Measurements from ENCODE around the gene NFATC2.

The NFATC2 gene

DNA sequence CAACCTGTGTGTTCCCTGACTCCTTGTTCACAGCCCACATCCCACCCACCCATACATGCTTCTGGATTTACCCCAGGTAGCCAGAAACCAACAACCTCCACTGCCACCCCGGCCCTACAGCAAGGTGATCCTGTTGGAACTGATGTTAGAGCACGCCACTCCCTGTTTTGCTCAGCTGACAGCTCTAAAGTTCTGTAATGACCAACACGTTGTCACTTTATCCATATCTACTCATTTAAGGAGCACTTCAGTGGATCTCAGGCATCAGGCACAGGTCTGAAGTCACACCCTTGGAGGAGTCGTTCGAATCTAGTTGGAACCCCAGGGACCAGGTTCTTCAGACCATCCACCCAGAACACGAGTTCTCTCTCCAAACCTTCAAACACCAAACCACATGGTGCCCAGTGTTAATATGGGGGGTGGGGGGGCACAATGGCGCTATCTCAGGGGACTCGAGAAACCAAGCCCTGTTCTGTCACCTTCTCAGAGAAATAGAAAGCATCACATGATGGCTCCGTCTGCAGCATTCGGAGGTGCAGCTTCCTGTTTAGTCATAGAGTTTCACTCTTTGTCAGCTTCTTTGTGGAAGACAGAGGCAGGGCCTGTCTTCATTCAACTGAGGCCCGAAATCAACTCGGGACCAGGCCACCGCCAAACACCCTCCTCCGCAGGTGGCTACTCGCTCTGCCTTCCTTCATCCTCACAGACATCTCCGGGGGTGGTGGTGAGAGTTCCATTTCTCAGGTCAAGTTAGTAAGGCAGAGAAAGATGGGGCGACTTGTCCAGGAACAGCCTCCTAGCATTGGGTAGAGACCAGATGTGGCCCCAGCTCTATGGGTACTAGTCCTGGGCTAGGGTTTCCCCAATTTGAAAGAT lies 142.2 kb downstream of the NFATC2 start:
- TF ChIP-seq, protein P1, sequence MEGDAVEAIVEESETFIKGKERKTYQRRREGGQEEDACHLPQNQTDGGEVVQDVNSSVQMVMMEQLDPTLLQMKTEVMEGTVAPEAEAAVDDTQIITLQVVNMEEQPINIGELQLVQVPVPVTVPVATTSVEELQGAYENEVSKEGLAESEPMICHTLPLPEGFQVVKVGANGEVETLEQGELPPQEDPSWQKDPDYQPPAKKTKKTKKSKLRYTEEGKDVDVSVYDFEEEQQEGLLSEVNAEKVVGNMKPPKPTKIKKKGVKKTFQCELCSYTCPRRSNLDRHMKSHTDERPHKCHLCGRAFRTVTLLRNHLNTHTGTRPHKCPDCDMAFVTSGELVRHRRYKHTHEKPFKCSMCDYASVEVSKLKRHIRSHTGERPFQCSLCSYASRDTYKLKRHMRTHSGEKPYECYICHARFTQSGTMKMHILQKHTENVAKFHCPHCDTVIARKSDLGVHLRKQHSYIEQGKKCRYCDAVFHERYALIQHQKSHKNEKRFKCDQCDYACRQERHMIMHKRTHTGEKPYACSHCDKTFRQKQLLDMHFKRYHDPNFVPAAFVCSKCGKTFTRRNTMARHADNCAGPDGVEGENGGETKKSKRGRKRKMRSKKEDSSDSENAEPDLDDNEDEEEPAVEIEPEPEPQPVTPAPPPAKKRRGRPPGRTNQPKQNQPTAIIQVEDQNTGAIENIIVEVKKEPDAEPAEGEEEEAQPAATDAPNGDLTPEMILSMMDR (conservative IDR thresholded peaks at IDR 0.05), result no peak
- no peak overlapping the region for H3K27ac ChIP-seq

DNA sequence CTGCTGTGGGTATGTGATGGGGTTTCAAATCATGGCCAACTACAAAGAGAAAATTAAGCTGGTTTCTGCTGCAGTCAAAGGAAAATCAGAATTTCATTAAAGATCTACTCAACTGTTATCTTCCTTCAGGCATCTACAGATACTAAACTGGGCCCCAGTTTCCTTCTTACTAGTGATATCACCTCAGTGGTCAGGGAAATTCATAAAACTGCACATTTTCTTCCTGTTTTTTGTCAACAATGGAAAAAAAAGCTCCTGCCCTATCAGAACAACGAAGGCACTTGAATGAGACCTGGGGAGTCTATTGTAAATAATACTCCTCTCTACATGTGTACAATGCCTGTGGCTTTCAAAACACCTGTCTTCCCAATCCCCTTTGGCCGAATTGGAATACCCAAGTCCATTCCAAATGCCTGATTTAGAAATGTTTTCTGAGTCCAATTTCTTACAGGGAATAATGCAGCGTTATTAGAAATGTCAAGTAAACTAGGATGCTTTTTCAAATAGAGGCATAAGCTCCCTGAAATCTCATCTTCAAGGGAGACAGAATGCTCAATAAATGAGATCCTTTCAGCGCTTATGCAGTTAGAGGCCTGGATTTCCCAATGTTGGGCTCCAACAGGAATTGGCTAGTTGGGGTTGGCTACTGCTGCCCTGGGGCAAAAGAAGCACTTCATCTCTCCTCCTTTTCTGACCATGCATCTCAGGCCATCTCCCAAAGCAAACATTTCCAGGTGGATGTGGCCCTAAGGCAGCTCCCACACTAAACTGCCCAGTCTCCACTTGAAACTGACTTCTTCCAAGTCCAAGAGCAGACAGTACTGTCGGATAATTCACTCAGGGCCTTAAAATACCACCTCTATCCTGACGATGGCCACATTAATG lies 143.3 kb downstream of the NFATC2 start:
- TF ChIP-seq, protein P1 (conservative IDR thresholded peaks at IDR 0.05), result no peak
- no peak overlapping the region for H3K27ac ChIP-seq

DNA sequence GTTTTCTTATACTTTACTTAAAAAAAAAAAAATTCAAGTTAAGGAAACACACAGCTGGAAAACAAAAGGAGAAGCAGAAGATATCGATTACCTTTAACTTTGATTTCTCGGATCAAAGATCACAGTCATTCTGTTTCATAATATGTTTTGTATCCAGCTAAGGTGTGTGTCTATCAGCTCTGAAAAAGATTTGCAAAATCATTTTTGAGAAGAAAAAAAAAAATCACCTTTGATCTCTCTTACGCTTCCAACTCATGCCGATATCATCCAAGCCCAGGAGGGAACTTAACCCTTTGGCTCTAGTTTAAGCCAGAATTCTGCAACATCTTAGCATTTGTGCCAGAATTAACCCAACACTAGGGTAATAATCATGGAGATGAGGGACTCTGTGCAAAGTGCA lies 144.0 kb downstream of the NFATC2 start:
- no peak overlapping the region for H3K27ac ChIP-seq
- TF ChIP-seq, protein P1 (conservative IDR thresholded peaks at IDR 0.05), result no peak

DNA sequence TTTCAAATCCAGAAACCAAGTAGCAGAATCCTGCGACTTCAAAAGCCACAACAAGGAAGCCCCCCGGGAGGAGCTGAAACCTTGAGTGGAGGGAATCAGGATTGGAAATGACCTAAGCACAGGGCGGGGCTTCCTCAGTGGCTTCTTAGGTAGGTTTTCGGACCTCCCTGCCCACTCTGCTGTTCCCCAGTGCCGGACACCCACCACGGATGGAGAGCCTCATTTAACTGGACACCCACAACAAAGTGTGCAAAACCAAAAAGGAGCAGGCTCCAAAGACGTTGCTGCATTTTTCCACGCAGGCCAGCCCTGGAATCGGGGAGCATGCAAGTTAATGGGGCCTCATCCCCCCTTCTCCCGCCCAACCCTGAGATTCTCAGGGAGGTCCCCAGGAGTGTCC lies 144.4 kb downstream of the NFATC2 start:
- TF ChIP-seq, protein P1 (conservative IDR thresholded peaks at IDR 0.05), result no peak

DNA sequence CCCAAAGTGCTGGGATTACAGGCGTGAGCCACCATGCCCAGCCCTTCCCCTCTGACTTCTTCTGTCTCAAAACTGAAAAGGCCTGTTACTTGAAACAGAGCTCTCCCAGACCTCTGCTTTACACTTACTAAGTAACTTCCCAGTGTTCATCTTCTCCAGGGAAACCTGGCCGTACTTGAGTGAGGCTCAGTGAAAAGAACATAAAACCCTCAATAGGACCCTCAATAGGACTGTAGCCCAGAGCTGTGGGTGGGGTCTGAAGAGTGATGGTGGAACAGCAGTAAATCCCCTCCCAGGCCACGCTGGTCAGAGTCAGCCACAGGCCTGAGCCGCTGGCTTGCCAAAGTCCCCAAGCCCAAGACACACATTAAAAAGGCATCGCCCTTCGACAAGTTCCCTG lies 145.4 kb downstream of the NFATC2 start:
- no peak overlapping the region for H3K27ac ChIP-seq
- TF ChIP-seq, protein P1 (conservative IDR thresholded peaks at IDR 0.05), result no peak

More for the DNA sequence above, 144.4 kb downstream of the NFATC2 start:
- H3K27ac ChIP-seq, result no peak overlapping the region

DNA sequence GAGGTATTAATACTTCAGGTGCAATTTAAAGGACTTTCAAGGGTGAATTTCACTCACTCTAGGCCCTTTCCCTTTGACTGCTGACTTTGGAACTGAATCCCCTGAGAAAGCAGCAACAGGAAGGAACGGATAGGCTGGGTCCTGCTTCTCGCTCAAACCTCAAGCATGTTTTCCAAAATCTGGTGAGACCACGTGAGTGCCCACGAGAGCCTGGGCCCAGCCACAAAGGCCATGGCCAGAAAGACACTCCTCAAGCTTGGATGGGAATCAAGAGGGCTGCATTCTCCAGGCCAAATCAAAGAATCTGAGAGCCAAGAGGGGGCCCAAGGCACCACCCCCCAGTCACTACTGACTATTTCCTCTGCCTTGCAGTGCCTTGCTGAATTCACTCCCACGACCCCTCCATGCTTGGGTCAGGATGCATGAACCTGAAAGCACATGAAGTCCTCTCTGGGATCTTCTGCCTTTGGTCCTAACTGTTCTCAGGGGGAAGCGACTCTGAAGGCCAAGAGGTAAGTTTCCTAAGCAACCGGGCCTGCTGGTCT lies 146.1 kb downstream of the NFATC2 start:
- H3K27ac ChIP-seq, result no peak overlapping the region
- TF ChIP-seq, protein P1 (conservative IDR thresholded peaks at IDR 0.05), result no peak

DNA sequence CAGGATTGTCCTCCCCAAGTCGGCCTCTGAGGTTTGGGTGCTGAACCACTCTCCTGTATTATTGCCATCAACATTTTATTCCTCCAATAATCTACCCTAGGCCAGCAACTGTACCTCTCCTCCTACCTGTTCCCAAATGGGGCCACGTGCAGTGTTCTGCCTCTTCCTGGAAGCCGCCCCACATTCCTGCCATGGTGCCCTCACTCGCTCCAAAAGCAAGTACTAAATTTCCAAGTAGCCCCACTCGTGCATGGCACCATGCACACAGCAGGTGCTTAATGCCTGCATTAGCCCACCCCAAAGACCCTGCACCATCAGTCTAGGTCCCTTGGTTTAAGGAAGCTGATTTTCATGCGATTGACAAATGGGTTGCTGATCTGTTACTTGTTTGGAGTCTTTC lies 147.8 kb downstream of the NFATC2 start:
- TF ChIP-seq, protein P1 (conservative IDR thresholded peaks at IDR 0.05), result no peak
- no peak overlapping the region for H3K27ac ChIP-seq

Measured in VCaP (cell line).